NCI-H2227 (cell line): ENCODE measurements around the gene DCTPP1.

Experiments
- DNase-seq: peaks from one replicate; lab custom pipeline; 2025; ENCODE audit not compliant: unreplicated experiment; lab: John Stamatoyannopoulos, UW

DCTPP1 gene

DNA sequence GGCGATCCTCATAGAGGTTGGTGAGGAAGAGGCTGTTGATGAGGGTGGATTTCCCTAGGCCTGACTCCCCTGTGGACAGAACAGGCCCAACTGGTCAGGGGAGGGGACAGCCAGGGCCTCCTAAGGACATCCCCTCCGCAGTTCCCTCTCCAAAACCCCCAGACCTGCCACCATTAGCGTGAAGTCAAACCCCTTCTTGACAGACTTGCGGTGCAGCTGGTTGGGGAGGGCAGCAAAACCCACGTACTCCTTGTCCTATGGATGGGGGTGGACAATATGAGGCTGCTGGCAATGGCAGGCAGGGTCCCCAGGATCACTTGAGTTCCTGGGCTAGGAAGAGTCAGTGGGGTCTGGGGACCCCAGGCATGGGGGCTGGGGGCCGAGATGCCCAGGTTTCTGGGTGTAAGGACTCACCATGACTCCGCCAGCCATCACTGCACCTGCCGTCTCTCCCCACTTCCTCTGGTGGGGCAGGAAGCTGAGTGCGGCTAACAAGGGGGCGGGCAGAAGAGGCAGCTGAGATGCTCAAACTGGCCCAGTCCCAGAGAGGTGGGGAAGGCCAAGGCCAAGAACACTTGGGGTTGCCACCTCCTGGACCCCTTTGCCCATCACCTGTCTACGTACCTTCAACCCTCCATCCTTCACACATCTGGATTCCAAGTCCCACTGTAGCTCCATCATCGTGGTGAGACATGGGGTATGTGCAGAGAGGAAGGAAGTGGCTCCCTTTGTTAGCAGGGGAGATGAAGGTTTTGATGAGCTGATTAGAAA is 47.5 kb downstream of the DCTPP1 start, which contains the start of gene SEPTIN1:
Gene SEPTIN1, minus strand, starts transcription at position 451 of the 771 bp plus-strand sequence. Its CDS starts 19 bp downstream, at position 432.
- no peak for DNase-seq

GRCh38 chr16:30381291-30382041 is 48.4 kb downstream of the DCTPP1 start:
- no peak for DNase-seq

GRCh38 chr16:30380803-30381208 is 49.0 kb downstream of the DCTPP1 start:
- no peak for DNase-seq

- DNase-seq = no peak
These were observed 49.6 kb downstream of the DCTPP1 start for GRCh38 chr16:30380072-30380802.

GRCh38 chr16:30379158-30379783 is 50.6 kb downstream of the DCTPP1 start:
- DNase-seq = no peak

GRCh38 chr16:30378236-30379157 is 51.3 kb downstream of the DCTPP1 start:
- peak; percentile 99 for DNase-seq

DNA sequence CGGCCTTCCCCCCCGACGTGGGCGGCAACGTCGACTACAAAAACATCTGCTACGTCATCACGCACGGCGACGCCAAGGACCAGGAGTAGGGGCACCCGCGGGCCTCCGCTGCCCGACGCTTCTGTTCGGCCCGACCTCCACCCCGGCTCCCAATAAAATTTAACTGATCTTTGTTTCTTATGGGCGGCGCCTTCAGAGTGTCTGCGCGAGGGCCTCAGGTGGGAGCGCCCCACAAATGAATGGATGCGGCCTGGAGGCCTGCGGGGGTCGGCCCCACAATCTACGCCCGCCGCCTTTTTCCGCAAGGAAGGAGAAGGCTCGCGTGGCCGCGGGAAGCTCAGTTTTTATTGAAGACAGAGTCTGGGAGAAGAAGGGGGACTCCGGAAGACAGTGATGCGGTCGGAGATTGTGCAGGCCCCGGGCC is 52.0 kb downstream of the DCTPP1 start:
- DNase-seq = peak; percentile 94

DNA sequence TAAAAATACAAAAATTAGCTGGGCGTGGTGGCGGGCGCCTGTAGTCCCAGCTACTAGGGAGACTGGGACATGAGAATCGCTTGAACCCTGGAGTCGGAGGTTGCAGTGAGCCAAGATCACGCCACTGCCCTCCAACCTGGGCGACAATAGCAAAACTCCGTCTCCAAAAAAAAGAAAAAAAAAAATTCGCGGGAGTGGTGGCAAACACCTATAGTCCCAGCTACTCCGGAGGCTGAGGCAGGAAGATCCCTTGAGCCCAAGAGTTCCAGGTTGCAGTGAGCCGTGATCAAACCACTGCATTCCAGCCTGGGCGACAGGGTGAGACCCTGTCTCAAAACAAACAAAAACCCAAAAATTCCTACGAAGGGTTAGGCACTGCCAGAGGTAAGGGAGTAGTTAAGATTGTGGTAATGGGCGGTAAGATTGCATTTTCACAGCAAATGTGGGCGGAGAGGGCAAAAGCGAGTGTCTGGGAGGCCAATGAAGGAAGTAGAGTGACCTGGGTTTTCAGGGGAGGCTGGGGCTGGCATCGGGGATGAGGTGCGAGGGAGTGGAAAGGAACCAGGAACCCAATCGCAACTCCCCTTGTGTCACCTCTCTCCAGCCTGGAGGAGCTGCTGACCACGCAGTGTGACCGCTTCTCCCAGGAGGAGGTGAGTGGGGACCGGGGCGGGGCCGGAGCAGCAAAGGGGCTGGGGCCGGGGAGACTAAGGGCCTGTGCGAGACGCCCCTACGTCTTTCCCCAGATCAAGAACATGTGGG is 52.6 kb downstream of the DCTPP1 start:
- DNase-seq = no peak

GRCh38 chr16:30376461-30376902 is 53.3 kb downstream of the DCTPP1 start:
- DNase-seq = no peak

GRCh38 chr16:30375864-30376263 is 54.0 kb downstream of the DCTPP1 start:
- no peak for DNase-seq

DNA sequence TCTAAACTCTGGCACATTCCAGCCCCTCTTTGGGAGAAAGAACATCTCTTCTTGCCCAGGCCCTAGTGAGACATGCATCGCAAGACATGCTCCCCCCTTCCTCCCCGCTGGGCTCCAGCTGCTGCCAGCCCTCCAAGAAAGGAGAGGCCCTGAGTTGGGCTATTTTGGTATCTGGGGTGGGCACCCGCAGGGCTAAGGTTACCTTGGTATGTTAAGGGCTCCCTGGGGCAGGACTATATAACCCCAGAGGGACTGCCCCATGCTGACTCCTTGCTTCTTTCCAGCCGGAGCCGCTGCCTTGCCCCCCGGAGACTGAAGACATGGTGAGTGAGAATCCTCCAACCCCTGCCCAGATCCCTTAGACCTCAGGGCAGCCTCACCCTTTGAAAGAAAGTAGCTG is 55.3 kb downstream of the DCTPP1 start, which contains the start of gene MYL11:
Gene MYL11, plus strand, starts transcription at position 265 of the 400 bp plus-strand sequence. Its CDS starts 56 bp downstream, at position 321.
- no peak for DNase-seq
